Endothelial cell of umbilical vein (primary cell): ENCODE data around the gene H3-3A. TPM values are rescaled to one million over a fixed set of nuclear protein-coding genes. Genes with fewer than 3 reads are reported as not detected.

Experiments used
- BruUV-seq: library from RNA; stranded (reverse); fragments of 400-500 nt; replicated peaks from 2 replicates; lab custom pipeline; 2021; lab: Mats Ljungman, UMichigan
- CTCF ChIA-PET: fragments of 300-600, 350-600 bp; sonication (Branson Sonifier 250); formaldehyde crosslinking; loops from one replicate; lab custom pipeline; 2021; ENCODE audit warnings: antibody characterized with exemption, inconsistent platforms; lab: Charles Lee
- POLR2A ChIA-PET: fragments of 300-600, 350-600 bp; sonication (Branson Sonifier 250); formaldehyde crosslinking; loops from one replicate; lab custom pipeline; 2021; ENCODE audit warnings: antibody characterized with exemption, inconsistent platforms; lab: Charles Lee
- DNase-seq: peaks from one replicate; pipeline ENCODE4 v3.0.0-alpha.2; 2011; ENCODE audit warnings: low read depth, low spot score
- FAIRE-seq: peaks from 2 replicates; lab custom pipeline; 2011; peaks lifted over from hg19 to GRCh38; lab: Jason Lieb, UNC
- H2AFZ ChIP-seq: 2 replicates; pipeline ENCODE4 v1.6.0; 2012; ENCODE audit warnings: low read depth, low read length, control low read depth, inconsistent platforms
- H3K27ac ChIP-seq: 2 replicates; pipeline ENCODE4 v1.5.1; 2011; ENCODE audit warnings: low read depth, mild to moderate bottlenecking, control low read depth, low read length, moderate library complexity; ENCODE audit not compliant: insufficient read depth
- H3K27me3 ChIP-seq, 2 experiments: 2 replicates each; pipeline versions ENCODE4 v1.6.0 to v1.6.1; 2011; ENCODE audit warnings: low read length in 2 of 2, mixed read lengths in 1 of 2; ENCODE audit not compliant: control insufficient read depth in 2 of 2, insufficient read depth in 2 of 2
- H3K36me3 ChIP-seq, 2 experiments: 2 replicates in 1 of 2; 3 replicates in 1 of 2; pipeline ENCODE4 v1.5.1; 2011; ENCODE audit warnings: low read length in 2 of 2, mild to moderate bottlenecking in 1 of 2, moderate library complexity in 1 of 2; ENCODE audit not compliant: control insufficient read depth in 2 of 2, insufficient read depth in 2 of 2; ENCODE audit errors: extremely low read depth in 1 of 2
- H3K4me1 ChIP-seq: 3 replicates; pipeline ENCODE4 v1.5.1; 2011; ENCODE audit warnings: mild to moderate bottlenecking, low read length; ENCODE audit not compliant: control insufficient read depth, insufficient read depth; ENCODE audit errors: extremely low read depth
- H3K4me2 ChIP-seq: 2 replicates; pipeline ENCODE4 v1.6.1; 2011; ENCODE audit warnings: low read length, control low read depth, mixed read lengths; ENCODE audit not compliant: insufficient read depth
- H3K4me3 ChIP-seq, 3 experiments: fragments of 200-600 bp in 1 of 3; sonication (generic), shearing (Covaris generic) in 1 of 3; replicated peaks in 1 of 3; 2 replicates each; pipeline ENCODE4 v1.5.1; 2011 to 2016; ENCODE audit warnings: control low read depth in 3 of 3, low read length in 3 of 3, mild to moderate bottlenecking in 2 of 3, inconsistent platforms in 1 of 3, low read depth in 1 of 3, moderate library complexity in 1 of 3; ENCODE audit not compliant: insufficient read depth in 1 of 3
- H3K79me2 ChIP-seq: 2 replicates; pipeline ENCODE4 v1.6.0; 2012; ENCODE audit warnings: low read length, inconsistent platforms; ENCODE audit not compliant: control insufficient read depth, insufficient read depth
- H3K9ac ChIP-seq: replicated peaks from 2 replicates; pipeline ENCODE3; 2011; ENCODE audit warnings: low read length, control low read depth; ENCODE audit not compliant: insufficient read depth; ENCODE audit errors: extremely low read depth
- H3K9me1 ChIP-seq: replicated peaks from 3 replicates; pipeline ENCODE4 v1.6.0; 2011; ENCODE audit warnings: mild to moderate bottlenecking, low read length; ENCODE audit not compliant: control insufficient read depth, insufficient read depth; ENCODE audit errors: extremely low read depth
- H3K9me3 ChIP-seq: replicated peaks from 2 replicates; pipeline ENCODE4 v1.5.1; 2012; ENCODE audit warnings: low read length, inconsistent platforms; ENCODE audit not compliant: control insufficient read depth, insufficient read depth
- H4K20me1 ChIP-seq: replicated peaks from 2 replicates; pipeline ENCODE3; 2011; ENCODE audit warnings: mild to moderate bottlenecking, low read length; ENCODE audit not compliant: control insufficient read depth, insufficient read depth; ENCODE audit errors: extremely low read depth
- CTCF ChIP-seq, 2 donors: IDR thresholded peaks; 1 replicate in 1 of 2; 2 replicates in 1 of 2; pipeline ENCODE4 v1.5.1; 2011; ENCODE audit warnings: low read length in 2 of 2, mild to moderate bottlenecking in 2 of 2, moderate library complexity in 2 of 2, control low read depth in 1 of 2, inconsistent platforms in 1 of 2, low read depth in 1 of 2; ENCODE audit not compliant: insufficient read depth in 1 of 2; ENCODE audit errors: extremely low read depth in 1 of 2
- EZH2 ChIP-seq: IDR thresholded peaks from 2 replicates; pipeline ENCODE4 v1.6.1; 2012; ENCODE audit warnings: borderline replicate concordance, low read depth, mild to moderate bottlenecking, moderate library complexity, low read length, inconsistent platforms; ENCODE audit not compliant: severe bottlenecking
- FOS ChIP-seq: IDR thresholded peaks from 2 replicates; pipeline ENCODE4 v1.6.1; 2011; ENCODE audit warnings: mild to moderate bottlenecking, low read length, moderate library complexity, borderline replicate concordance; ENCODE audit not compliant: insufficient read depth
- GATA2 ChIP-seq: IDR thresholded peaks from 2 replicates; pipeline ENCODE4 v1.7.0; 2011; ENCODE audit warnings: low read depth, mild to moderate bottlenecking, moderate library complexity, mixed read lengths, low read length; ENCODE audit not compliant: insufficient read length, insufficient read depth
- JUN ChIP-seq: IDR thresholded peaks from 2 replicates; pipeline ENCODE4 v1.6.1; 2011; ENCODE audit warnings: borderline replicate concordance, low read depth; ENCODE audit not compliant: insufficient read length, insufficient read depth
- MAX ChIP-seq: IDR thresholded peaks from 2 replicates; pipeline ENCODE4 v1.6.1; 2011; ENCODE audit not compliant: insufficient read depth, insufficient read length
- MYC ChIP-seq: IDR thresholded peaks from one replicate; pipeline ENCODE4 v1.6.1; 2011; ENCODE audit warnings: mild to moderate bottlenecking, low read depth, low read length
- POLR2A ChIP-seq: IDR thresholded peaks from 2 replicates; pipeline ENCODE4 v1.6.1; 2012; ENCODE audit warnings: low read depth, mild to moderate bottlenecking, control low read depth, low read length
- POLR2AphosphoS5 ChIP-seq: IDR thresholded peaks from 2 replicates; pipeline ENCODE4 v1.6.1; 2012; ENCODE audit warnings: low read depth, mild to moderate bottlenecking, control low read depth, low read length, moderate library complexity; ENCODE audit not compliant: insufficient read depth
- dilution Hi-C: fragments of 300-500 bp; cut with MboI; formaldehyde crosslinking; loops from one replicate; pipeline ENCODE4 v1.15.0; 2019; ENCODE audit warnings: low sequenced_read_pairs; ENCODE audit not compliant: extremely low pct_ligation_motif_present
- intact Hi-C: fragments of 100-400 bp; cut with micrococcal nuclease; formaldehyde crosslinking; loops from one replicate; pipeline ENCODE4 v1.10.0; 2022
- polyA plus RNA-seq, 4 experiments: library from polyadenylated mRNA; depleted of rRNA in 3 of 4; stranded (reverse) in 3 of 4; unstranded in 1 of 4; fragments of >200 nt; gene quantifications; 2 replicates each; pipeline versions ENCODE4 v1.2.1 to v1.2.3, GENCODE V29; 2011 to 2012; ENCODE audit warnings: missing spikeins in 1 of 4
- total RNA-seq: library from RNA; stranded (reverse); gene quantifications from 2 replicates; pipeline ENCODE4 v1.2.3, GENCODE V29; 2021

Gene H3-3A
- total and polyA plus RNA-seq, 2 donors (not counting 3 experiments of a cell fraction or from before 2014, with no cell fraction given) = 426 to 477 TPM

- Histone ChIP-seq H3K27ac (no peak overlapping the region), H4K20me1 (no peaks in the 10 kb centered on the region), H3K4me3 (no peak overlapping the region), H3K9me1 (no peaks in the 10 kb centered on the region), H3K4me1 (no peaks in the 10 kb centered on the region), H3K36me3 (no peaks in the 10 kb centered on the region), H3K9me3 (no peaks in the 10 kb centered on the region), H3K4me2 (no peak overlapping the region), H2AFZ (no peak overlapping the region), H3K9ac (no peak overlapping the region), H3K79me2 (no peaks in the 10 kb centered on the region), H3K27me3 (peaks cover 0 to 2% of the 10 kb centered on the region in 2 experiments)
- ChIA-PET POLR2A (interaction anchor here (1.0 kb wide), 1 partner anchor 56 kb away, joined by 5 read pairs; no protein-coding TSS in a partner anchor), CTCF (interaction anchor here (0.8 to 5.7 kb wide), 7 partner anchors 10 to 189 kb away, joined by 3 to 139 read pairs (median 6); partner anchors contain the start of gene LIN9)
- dilution Hi-C loops (no loop called here), intact Hi-C loops (loop anchor here (2.0 kb wide), 1 partner anchor 122 kb away; the partner anchor contains the start of gene SDE2)
- TF ChIP-seq POLR2A = no peak
- no peak for DNase-seq
- no TSS peak for BruUV-seq
- FAIRE-seq = no peak
Observed at GRCh38 chr1:226120398-226120797, 57.9 kb downstream of the H3-3A start.

- CTCF ChIA-PET = interaction anchor here (0.8 to 5.7 kb wide), 7 partner anchors 11 to 188 kb away, joined by 3 to 139 read pairs (median 6); partner anchors contain the start of gene LIN9
- Histone ChIP-seq H3K4me3 (peak overlapping the region in 1 of 3 experiments; percentile 49), H3K9ac (no peak overlapping the region), H3K79me2 (no peaks in the 10 kb centered on the region), H3K4me1 (no peaks in the 10 kb centered on the region), H3K36me3 (no peaks in the 10 kb centered on the region), H3K9me1 (no peaks in the 10 kb centered on the region), H3K27me3 (peaks cover 0 to 2% of the 10 kb centered on the region in 2 experiments), H3K4me2 (peak overlapping the region; percentile 77), H2AFZ (peak overlapping the region; percentile 97), H3K27ac (no peak overlapping the region), H4K20me1 (no peaks in the 10 kb centered on the region), H3K9me3 (no peaks in the 10 kb centered on the region)
- BruUV-seq = no TSS peak
- DNase-seq (no peak), FAIRE-seq (no peak)
- intact Hi-C loops (loop anchor here (1.0 to 2.0 kb wide), 4 partner anchors 11 to 122 kb away; partner anchors contain the start of gene SDE2), dilution Hi-C loops (no loop called here)
- TF ChIP-seq GATA2 (no peak), POLR2AphosphoS5 (no peak), MYC (no peak), POLR2A (no peak), MAX (no peak), EZH2 (no peak), FOS (no peak), CTCF (IDR thresholded peaks at IDR 0.05; ENCODE audit: extremely low read depth in 1 of 2, insufficient read depth in 1 of 2, low read depth in 1 of 2, low read length in 2 of 2) (no peak), JUN (no peak)
- POLR2A ChIA-PET = interaction anchor here (1.0 kb wide), 1 partner anchor 56 kb away, joined by 5 read pairs; no protein-coding TSS in a partner anchor
Observed at GRCh38 chr1:226121049-226121586, 58.6 kb downstream of the H3-3A start.
